Loucy (cell line): ENCODE measurements around the gene BRWD1.

Experiments used
- EZH2phosphoT487 ChIP-seq: fragments of 200-600 bp; IDR thresholded peaks from 2 replicates; pipeline ENCODE4 v1.6.1; 2018; ENCODE audit warnings: antibody characterized with exemption, mild to moderate bottlenecking, moderate library complexity, borderline replicate concordance
- TF ChIP-seq, protein P1 (sequence below): fragments of 200-600 bp; sonication (generic); conservative IDR thresholded peaks from 2 replicates; pipeline ENCODE4 v1.5.1; 2014; ENCODE audit warnings: mild to moderate bottlenecking, antibody characterized with exemption, low read length

DNA sequence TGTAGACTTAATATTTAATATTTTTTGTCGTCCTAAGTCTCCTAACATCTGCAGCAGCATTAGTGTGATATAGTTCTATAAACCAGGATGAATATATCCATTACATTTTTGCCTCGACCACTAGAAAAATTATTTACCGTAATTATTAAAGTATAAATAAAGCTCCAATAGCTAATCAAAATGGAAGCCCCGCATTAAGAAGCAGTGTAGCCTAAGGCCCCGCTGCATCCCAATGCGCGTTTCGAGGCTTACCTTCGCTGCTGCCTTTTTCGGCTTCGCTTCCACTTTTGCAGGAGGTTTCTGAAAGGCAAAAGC, 34.6 kb upstream of the BRWD1 start:
- TF ChIP-seq, protein P1, sequence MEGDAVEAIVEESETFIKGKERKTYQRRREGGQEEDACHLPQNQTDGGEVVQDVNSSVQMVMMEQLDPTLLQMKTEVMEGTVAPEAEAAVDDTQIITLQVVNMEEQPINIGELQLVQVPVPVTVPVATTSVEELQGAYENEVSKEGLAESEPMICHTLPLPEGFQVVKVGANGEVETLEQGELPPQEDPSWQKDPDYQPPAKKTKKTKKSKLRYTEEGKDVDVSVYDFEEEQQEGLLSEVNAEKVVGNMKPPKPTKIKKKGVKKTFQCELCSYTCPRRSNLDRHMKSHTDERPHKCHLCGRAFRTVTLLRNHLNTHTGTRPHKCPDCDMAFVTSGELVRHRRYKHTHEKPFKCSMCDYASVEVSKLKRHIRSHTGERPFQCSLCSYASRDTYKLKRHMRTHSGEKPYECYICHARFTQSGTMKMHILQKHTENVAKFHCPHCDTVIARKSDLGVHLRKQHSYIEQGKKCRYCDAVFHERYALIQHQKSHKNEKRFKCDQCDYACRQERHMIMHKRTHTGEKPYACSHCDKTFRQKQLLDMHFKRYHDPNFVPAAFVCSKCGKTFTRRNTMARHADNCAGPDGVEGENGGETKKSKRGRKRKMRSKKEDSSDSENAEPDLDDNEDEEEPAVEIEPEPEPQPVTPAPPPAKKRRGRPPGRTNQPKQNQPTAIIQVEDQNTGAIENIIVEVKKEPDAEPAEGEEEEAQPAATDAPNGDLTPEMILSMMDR = no peak
- TF ChIP-seq EZH2phosphoT487 = no peak
